Activated T-helper 9 cell treated with anti-CD3 and anti-CD28 coated beads, Interleukin-2, amount 50 U/mL, for 16 hours (primary cell): ENCODE results near the gene RPL10.

Source experiments
- DNase-seq: peaks from one replicate; pipeline ENCODE4 v3.0.0-alpha.2; 2020; ENCODE audit warnings: low read depth

Gene RPL10

GRCh38 chrX:154397888-154398667 is at the start of gene RPL10:
Gene RPL10, plus strand, starts transcription at chrX:154398377. Its CDS starts 143 bp downstream, at chrX:154398520.
- peak; percentile 82 for DNase-seq

GRCh38 chrX:154348646-154349358 is 49.4 kb upstream of the RPL10 start:
- DNase-seq, result no peak

- DNase-seq, result no peak
Observed at GRCh38 chrX:154349359-154349935, 48.7 kb upstream of the RPL10 start.

GRCh38 chrX:154349979-154350378 is 48.2 kb upstream of the RPL10 start:
- DNase-seq, result no peak

- no peak for DNase-seq
Observed at GRCh38 chrX:154350429-154351182, 47.6 kb upstream of the RPL10 start.

- DNase-seq, result no peak
Observed at GRCh38 chrX:154351183-154352011, 46.8 kb upstream of the RPL10 start.

GRCh38 chrX:154352012-154352401 is 46.2 kb upstream of the RPL10 start:
- DNase-seq, result no peak

- no peak for DNase-seq
Observed at GRCh38 chrX:154352466-154352865, 45.7 kb upstream of the RPL10 start.

- DNase-seq, result no peak
Observed at GRCh38 chrX:154353172-154353843, 44.9 kb upstream of the RPL10 start.

GRCh38 chrX:154354013-154354412 is 44.2 kb upstream of the RPL10 start:
- no peak for DNase-seq

GRCh38 chrX:154354516-154354915 is 43.7 kb upstream of the RPL10 start:
- DNase-seq, result no peak

- no peak for DNase-seq
Observed at GRCh38 chrX:154355094-154355775, 42.9 kb upstream of the RPL10 start.

- DNase-seq, result no peak
Observed at GRCh38 chrX:154355776-154356140, 42.4 kb upstream of the RPL10 start.

- DNase-seq, result no peak
Observed at GRCh38 chrX:154356596-154356995, 41.6 kb upstream of the RPL10 start.

- DNase-seq, result no peak
Observed at GRCh38 chrX:154357205-154357604, 41.0 kb upstream of the RPL10 start.

GRCh38 chrX:154358011-154358410 is 40.2 kb upstream of the RPL10 start:
- no peak for DNase-seq

GRCh38 chrX:154358829-154359228 is 39.3 kb upstream of the RPL10 start:
- DNase-seq, result no peak

- DNase-seq, result no peak
Observed at GRCh38 chrX:154359362-154360154, 38.6 kb upstream of the RPL10 start.

- no peak for DNase-seq
Observed at GRCh38 chrX:154360155-154360713, 37.9 kb upstream of the RPL10 start.
